DND-41 (cell line): ENCODE measurements around the gene CD99L2.

Experiments used
- ATAC-seq: fragments of 200-7000 bp; cut with Tn5 transposase; 3 replicates; pipeline ENCODE4 v1.9.1; 2021; ENCODE audit warnings: low read depth; ENCODE audit not compliant: insufficient read depth
- DNase-seq: peaks from one replicate; pipeline ENCODE4 v3.0.0-alpha.2; 2020
- H2AFZ ChIP-seq: 2 replicates; pipeline ENCODE4 v1.6.0; 2012; ENCODE audit warnings: low read depth, low read length
- H3K27ac ChIP-seq: 2 replicates; pipeline ENCODE4 v1.5.1; 2012; ENCODE audit warnings: low read length, inconsistent platforms
- H3K27me3 ChIP-seq: fragments of 200-600 bp; sonication (generic); 2 replicates; pipeline ENCODE4 v1.6.0; 2012; ENCODE audit warnings: low read length, mild to moderate bottlenecking, inconsistent platforms; ENCODE audit not compliant: insufficient read depth, poor library complexity
- H3K36me3 ChIP-seq: 2 replicates; pipeline ENCODE4 v1.5.1; 2012; ENCODE audit warnings: low read length, inconsistent platforms; ENCODE audit not compliant: insufficient read depth
- H3K4me1 ChIP-seq: 2 replicates; pipeline ENCODE4 v1.5.1; 2012; ENCODE audit warnings: mild to moderate bottlenecking, low read length; ENCODE audit not compliant: insufficient read depth
- H3K4me2 ChIP-seq: 2 replicates; pipeline ENCODE4 v1.6.0; 2012; ENCODE audit warnings: mild to moderate bottlenecking, moderate library complexity, low read length, inconsistent platforms; ENCODE audit not compliant: insufficient read depth
- H3K4me3 ChIP-seq, 2 experiments: fragments of 200-600 bp in 1 of 2; shearing (Covaris generic) in 1 of 2; 2 replicates each; pipeline ENCODE4 v1.5.1; 2012 to 2016; ENCODE audit warnings: inconsistent platforms in 2 of 2, low read length in 2 of 2, mild to moderate bottlenecking in 2 of 2, low read depth in 1 of 2, moderate library complexity in 1 of 2
- H3K79me2 ChIP-seq: 2 replicates; pipeline ENCODE4 v1.6.0; 2012; ENCODE audit warnings: low read length, inconsistent platforms; ENCODE audit not compliant: insufficient read depth
- H3K9ac ChIP-seq: 2 replicates; pipeline ENCODE4 v1.6.0; 2012; ENCODE audit warnings: low read depth, mild to moderate bottlenecking, inconsistent platforms, low read length, moderate library complexity
- H3K9me3 ChIP-seq: 2 replicates; pipeline ENCODE4 v1.5.1; 2012; ENCODE audit warnings: low read length, moderate library complexity, mild to moderate bottlenecking, inconsistent platforms; ENCODE audit not compliant: insufficient read depth, severe bottlenecking
- H4K20me1 ChIP-seq: 2 replicates; pipeline ENCODE4 v1.6.0; 2012; ENCODE audit warnings: low read length; ENCODE audit not compliant: insufficient read depth
- CTCF ChIP-seq: IDR thresholded peaks from 2 replicates; pipeline ENCODE4 v1.5.1; 2012; ENCODE audit warnings: borderline replicate concordance, low read length, moderate library complexity, mild to moderate bottlenecking; ENCODE audit not compliant: poor library complexity, severe bottlenecking; ENCODE audit errors: extremely low read depth
- EZH2 ChIP-seq: IDR thresholded peaks from 3 replicates; pipeline ENCODE4 v1.6.1; 2012; ENCODE audit warnings: borderline replicate concordance, low read depth, mild to moderate bottlenecking, moderate library complexity, low read length, inconsistent platforms; ENCODE audit not compliant: severe bottlenecking

CD99L2 gene

GRCh38 chrX:150874448-150874847 is 24.0 kb downstream of the CD99L2 start:
- peaks cover 11% of the 10 kb centered on the region; the same call in 1 of the 2 replicates for H3K79me2 ChIP-seq

GRCh38 chrX:150873616-150874015 is 24.9 kb downstream of the CD99L2 start:
- no peak overlapping the region for H3K9ac ChIP-seq
- no peaks in the 10 kb centered on the region for H3K9me3 ChIP-seq
- H3K27ac ChIP-seq: no peak overlapping the region
- no peaks in the 10 kb centered on the region; the same call in 1 of the 2 replicates for H3K36me3 ChIP-seq
- H3K4me1 ChIP-seq: no peaks in the 10 kb centered on the region
- H3K4me2 ChIP-seq: no peak overlapping the region
- no peaks in the 10 kb centered on the region for H3K27me3 ChIP-seq
- no peak overlapping the region for H3K4me3 ChIP-seq
- peaks cover 4% of the 10 kb centered on the region for H4K20me1 ChIP-seq
- ATAC-seq (no peak; the same call in 2 of the 3 replicates), DNase-seq (no peak)
- H2AFZ ChIP-seq: no peak overlapping the region
- H3K79me2 ChIP-seq: peaks cover 7% of the 10 kb centered on the region; the same call in 1 of the 2 replicates
- TF ChIP-seq CTCF: no peak
- no peak for TF ChIP-seq EZH2

More at GRCh38 chrX:150874448-150874847, 24.0 kb downstream of the CD99L2 start:
- Histone ChIP-seq H3K36me3 (no peaks in the 10 kb centered on the region; the same call in 1 of the 2 replicates), H3K9ac (no peak overlapping the region), H3K9me3 (no peaks in the 10 kb centered on the region), H4K20me1 (peaks cover 4% of the 10 kb centered on the region), H3K27me3 (no peaks in the 10 kb centered on the region), H3K27ac (no peak overlapping the region), H3K4me3 (no peak overlapping the region), H3K4me1 (no peaks in the 10 kb centered on the region), H3K4me2 (no peak overlapping the region), H2AFZ (no peak overlapping the region)
- DNase-seq (no peak), ATAC-seq (no peak)
- TF ChIP-seq EZH2 (no peak), CTCF (no peak)

GRCh38 chrX:150872773-150873336 is 25.6 kb downstream of the CD99L2 start:
- H3K4me2 ChIP-seq: no peak overlapping the region
- H2AFZ ChIP-seq: no peak overlapping the region
- H3K9ac ChIP-seq: no peak overlapping the region
- ATAC-seq (no peak), DNase-seq (no peak)
- H3K27me3 ChIP-seq: no peaks in the 10 kb centered on the region
- H4K20me1 ChIP-seq: peaks cover 4% of the 10 kb centered on the region
- no peaks in the 10 kb centered on the region for H3K9me3 ChIP-seq
- H3K4me1 ChIP-seq: no peaks in the 10 kb centered on the region
- TF ChIP-seq EZH2 (no peak), CTCF (no peak)
- peaks cover 7% of the 10 kb centered on the region; the same call in 1 of the 2 replicates for H3K79me2 ChIP-seq
- no peaks in the 10 kb centered on the region; the same call in 1 of the 2 replicates for H3K36me3 ChIP-seq
- no peak overlapping the region for H3K27ac ChIP-seq
- H3K4me3 ChIP-seq: no peak overlapping the region
